Left ventricle myocardium inferior (tissue), 1 donor: ENCODE results near the gene SLC6A12. TPM values are rescaled to one million over a fixed set of nuclear protein-coding genes. Genes with fewer than 3 reads are reported as not detected.

Experiments
- DNase-seq: peaks from one replicate; pipeline ENCODE4 v3.0.0-alpha.2; 2020
- H3K27ac ChIP-seq: fragments of 200-600 bp; replicated peaks from 2 replicates; pipeline ENCODE4 v1.8.0; 2021
- H3K27me3 ChIP-seq: fragments of 200-600 bp; 2 replicates; pipeline ENCODE4 v1.8.0; 2021; ENCODE audit warnings: low read depth
- H3K36me3 ChIP-seq: fragments of 200-600 bp; 2 replicates; pipeline ENCODE4 v1.8.0; 2021
- H3K4me1 ChIP-seq: fragments of 200-600 bp; 2 replicates; pipeline ENCODE4 v1.8.0; 2021
- H3K4me3 ChIP-seq: fragments of 200-600 bp; 2 replicates; pipeline ENCODE4 v1.8.0; 2021; ENCODE audit warnings: mild to moderate bottlenecking, moderate library complexity
- H3K9me3 ChIP-seq: fragments of 200-600 bp; replicated peaks from 2 replicates; pipeline ENCODE4 v1.8.0; 2021
- intact Hi-C: fragments of 100-400 bp; cut with micrococcal nuclease; formaldehyde crosslinking; loops from one replicate; pipeline ENCODE4 v1.11.0; 2022
- total RNA-seq: library from RNA; stranded (reverse); fragmentation: NEBNext Ultra II Directional; extraction: Animal tissue kit (Norgen Biotek cat#: 25700); gene quantifications from one replicate; pipeline ENCODE4 v1.2.1, GENCODE V29; 2021
- TF ChIP-seq, protein P1 (sequence below): fragments of 200-600 bp; IDR thresholded peaks from 2 replicates; pipeline ENCODE4 v1.8.0; 2021; ENCODE audit warnings: antibody characterized with exemption, mild to moderate bottlenecking, borderline replicate concordance
- donor health status: DM: no; HTN: yes; CAD: no; lungs with severe emphysema.

The SLC6A12 gene
- total RNA-seq, 1 donor from 2014 or later: 1.2 TPM

DNA sequence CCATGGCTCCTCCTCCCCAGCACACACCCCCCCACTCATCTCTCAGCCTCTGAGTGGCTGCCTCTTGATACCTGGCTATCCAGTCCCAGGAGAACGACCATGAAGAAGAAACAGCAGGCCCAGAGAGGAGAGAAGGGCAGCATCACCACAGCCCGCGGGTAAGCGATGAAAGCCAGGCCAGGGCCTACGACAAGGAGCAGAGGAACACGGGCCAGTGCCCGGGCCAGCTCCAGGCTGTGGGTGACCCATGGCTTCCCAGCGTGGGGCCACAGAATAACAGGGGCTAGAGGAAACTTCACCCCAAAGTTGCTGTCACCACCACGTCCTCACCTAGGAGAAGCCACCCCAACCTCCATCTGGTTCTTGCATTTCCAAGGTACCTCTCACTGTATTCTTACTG, 10.4 kb upstream of the SLC6A12 start:
- Histone ChIP-seq H3K4me3 (no peak overlapping the region), H3K27ac (no peak overlapping the region), H3K9me3 (no peaks in the 10 kb centered on the region), H3K27me3 (peaks cover 7% of the 10 kb centered on the region), H3K36me3 (no peaks in the 10 kb centered on the region), H3K4me1 (no peaks in the 10 kb centered on the region)
- intact Hi-C loops: no loop called here
- no peak for DNase-seq
- TF ChIP-seq, protein P1, sequence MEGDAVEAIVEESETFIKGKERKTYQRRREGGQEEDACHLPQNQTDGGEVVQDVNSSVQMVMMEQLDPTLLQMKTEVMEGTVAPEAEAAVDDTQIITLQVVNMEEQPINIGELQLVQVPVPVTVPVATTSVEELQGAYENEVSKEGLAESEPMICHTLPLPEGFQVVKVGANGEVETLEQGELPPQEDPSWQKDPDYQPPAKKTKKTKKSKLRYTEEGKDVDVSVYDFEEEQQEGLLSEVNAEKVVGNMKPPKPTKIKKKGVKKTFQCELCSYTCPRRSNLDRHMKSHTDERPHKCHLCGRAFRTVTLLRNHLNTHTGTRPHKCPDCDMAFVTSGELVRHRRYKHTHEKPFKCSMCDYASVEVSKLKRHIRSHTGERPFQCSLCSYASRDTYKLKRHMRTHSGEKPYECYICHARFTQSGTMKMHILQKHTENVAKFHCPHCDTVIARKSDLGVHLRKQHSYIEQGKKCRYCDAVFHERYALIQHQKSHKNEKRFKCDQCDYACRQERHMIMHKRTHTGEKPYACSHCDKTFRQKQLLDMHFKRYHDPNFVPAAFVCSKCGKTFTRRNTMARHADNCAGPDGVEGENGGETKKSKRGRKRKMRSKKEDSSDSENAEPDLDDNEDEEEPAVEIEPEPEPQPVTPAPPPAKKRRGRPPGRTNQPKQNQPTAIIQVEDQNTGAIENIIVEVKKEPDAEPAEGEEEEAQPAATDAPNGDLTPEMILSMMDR: no peak

DNA sequence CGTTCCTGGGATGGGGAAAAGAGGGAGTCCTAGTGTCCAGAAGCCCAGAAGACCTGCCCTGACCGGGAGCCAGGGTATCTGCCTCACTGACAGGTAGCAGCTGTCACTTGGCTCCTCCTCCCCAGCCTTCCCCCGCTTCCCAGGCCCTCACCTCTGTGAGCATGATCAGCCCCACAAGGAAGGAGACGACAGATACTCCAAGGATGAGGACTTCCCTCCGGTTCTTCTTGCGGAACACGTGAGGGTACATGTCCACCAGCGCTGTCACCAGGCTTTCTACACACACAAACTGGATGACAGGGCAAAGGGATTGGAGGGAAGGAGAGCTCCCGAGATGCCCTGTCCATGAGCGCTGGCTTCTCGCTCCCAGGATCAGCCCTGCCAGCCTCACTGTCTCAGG, 9.9 kb upstream of the SLC6A12 start:
- no peaks in the 10 kb centered on the region for H3K4me1 ChIP-seq
- peaks cover 7% of the 10 kb centered on the region for H3K27me3 ChIP-seq
- no peak overlapping the region for H3K27ac ChIP-seq
- no peaks in the 10 kb centered on the region for H3K36me3 ChIP-seq
- no peaks in the 10 kb centered on the region for H3K9me3 ChIP-seq
- TF ChIP-seq, protein P1: no peak
- no peak overlapping the region for H3K4me3 ChIP-seq
- intact Hi-C loops: no loop called here
- no peak for DNase-seq

- no peak for DNase-seq
- Histone ChIP-seq H3K36me3 (no peaks in the 10 kb centered on the region), H3K4me1 (no peaks in the 10 kb centered on the region), H3K4me3 (no peak overlapping the region), H3K27me3 (peaks cover 7% of the 10 kb centered on the region), H3K27ac (no peak overlapping the region), H3K9me3 (no peaks in the 10 kb centered on the region)
- intact Hi-C loops: no loop called here
- TF ChIP-seq, protein P1: no peak
These were observed 7.8 kb upstream of the SLC6A12 start for GRCh38 chr12:221736-222135.

DNA sequence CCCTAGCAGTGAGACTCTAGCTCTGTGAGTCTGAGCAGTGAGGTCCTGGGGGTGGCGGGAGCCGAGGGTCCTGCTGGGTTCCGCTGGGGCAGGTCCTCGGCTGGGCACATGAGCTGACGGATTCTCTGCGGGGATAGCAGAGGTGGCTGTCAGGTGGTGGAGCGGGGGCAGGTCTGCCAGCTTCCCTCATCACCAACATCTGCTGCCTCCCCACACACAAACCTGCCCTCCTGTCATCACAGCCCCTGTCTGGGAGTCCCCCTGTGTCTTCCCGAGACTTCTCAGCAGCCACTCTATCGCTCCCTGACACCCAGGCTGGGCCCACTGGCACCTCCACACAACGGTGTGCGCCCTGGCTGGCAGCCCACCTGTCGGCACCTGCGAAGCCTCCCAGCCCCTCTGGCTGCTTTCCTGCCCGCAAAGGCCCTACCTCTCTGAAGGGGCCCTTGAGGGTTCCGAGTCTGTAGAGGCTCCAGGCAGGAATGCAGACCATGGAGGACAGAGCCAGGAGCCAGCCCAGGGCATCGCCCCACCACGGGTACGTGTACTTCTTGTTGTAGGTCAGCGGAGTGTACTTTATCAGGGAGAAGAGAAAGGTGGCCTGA, 7.1 kb upstream of the SLC6A12 start:
- H3K4me1 ChIP-seq: no peaks in the 10 kb centered on the region
- no peak overlapping the region for H3K27ac ChIP-seq
- H3K9me3 ChIP-seq: no peaks in the 10 kb centered on the region
- peaks cover 7% of the 10 kb centered on the region for H3K27me3 ChIP-seq
- TF ChIP-seq, protein P1: no peak
- intact Hi-C loops: no loop called here
- no peaks in the 10 kb centered on the region for H3K36me3 ChIP-seq
- no peak for DNase-seq
- H3K4me3 ChIP-seq: no peak overlapping the region

DNA sequence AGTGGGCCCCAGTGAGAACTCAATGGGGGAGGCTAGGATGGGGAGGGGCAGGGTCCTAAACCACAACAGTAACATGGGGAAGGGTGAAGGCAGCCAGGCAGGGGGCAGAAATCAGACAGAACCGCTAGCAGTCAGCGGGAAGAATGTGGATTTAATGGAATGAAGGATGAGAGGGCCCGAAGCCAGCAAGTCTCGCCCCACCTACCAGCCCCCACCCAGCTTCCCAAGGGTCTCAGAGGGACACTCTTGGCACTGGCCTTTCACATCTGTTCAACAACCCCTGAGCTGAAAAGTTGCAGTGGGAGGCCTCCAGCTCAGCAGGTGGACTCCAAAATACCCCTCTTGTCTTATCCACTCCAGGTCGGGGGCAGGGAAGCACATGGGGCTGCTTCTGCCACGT, 6.5 kb upstream of the SLC6A12 start:
- no peak for DNase-seq
- Histone ChIP-seq H3K4me3 (no peak overlapping the region), H3K9me3 (no peaks in the 10 kb centered on the region), H3K36me3 (no peaks in the 10 kb centered on the region), H3K4me1 (no peaks in the 10 kb centered on the region), H3K27me3 (peaks cover 7% of the 10 kb centered on the region), H3K27ac (no peak overlapping the region)
- TF ChIP-seq, protein P1: no peak
- intact Hi-C loops: no loop called here

GRCh38 chr12:219891-220352, 6.0 kb upstream of the SLC6A12 start:
- no peaks in the 10 kb centered on the region for H3K4me1 ChIP-seq
- peak; percentile 55 for DNase-seq
- H3K27me3 ChIP-seq: peaks cover 7% of the 10 kb centered on the region
- no peak overlapping the region for H3K4me3 ChIP-seq
- H3K36me3 ChIP-seq: no peaks in the 10 kb centered on the region
- no peaks in the 10 kb centered on the region for H3K9me3 ChIP-seq
- intact Hi-C loops: no loop called here
- TF ChIP-seq, protein P1: peak; percentile 63
- no peak overlapping the region for H3K27ac ChIP-seq
